GM19397 (cell line): ENCODE results near the gene LGALS1.
A peak's percentile ranks its signal among the peaks of the same experiment; 100 is the strongest.

Experiments used
- ATAC-seq: cut with Tn5 transposase; IDR thresholded peaks from one replicate; pipeline ENCODE4 v1.9.1; 2021; ENCODE audit warnings: mild to moderate bottlenecking, moderate library complexity; ENCODE audit not compliant: unreplicated experiment

Gene LGALS1

DNA sequence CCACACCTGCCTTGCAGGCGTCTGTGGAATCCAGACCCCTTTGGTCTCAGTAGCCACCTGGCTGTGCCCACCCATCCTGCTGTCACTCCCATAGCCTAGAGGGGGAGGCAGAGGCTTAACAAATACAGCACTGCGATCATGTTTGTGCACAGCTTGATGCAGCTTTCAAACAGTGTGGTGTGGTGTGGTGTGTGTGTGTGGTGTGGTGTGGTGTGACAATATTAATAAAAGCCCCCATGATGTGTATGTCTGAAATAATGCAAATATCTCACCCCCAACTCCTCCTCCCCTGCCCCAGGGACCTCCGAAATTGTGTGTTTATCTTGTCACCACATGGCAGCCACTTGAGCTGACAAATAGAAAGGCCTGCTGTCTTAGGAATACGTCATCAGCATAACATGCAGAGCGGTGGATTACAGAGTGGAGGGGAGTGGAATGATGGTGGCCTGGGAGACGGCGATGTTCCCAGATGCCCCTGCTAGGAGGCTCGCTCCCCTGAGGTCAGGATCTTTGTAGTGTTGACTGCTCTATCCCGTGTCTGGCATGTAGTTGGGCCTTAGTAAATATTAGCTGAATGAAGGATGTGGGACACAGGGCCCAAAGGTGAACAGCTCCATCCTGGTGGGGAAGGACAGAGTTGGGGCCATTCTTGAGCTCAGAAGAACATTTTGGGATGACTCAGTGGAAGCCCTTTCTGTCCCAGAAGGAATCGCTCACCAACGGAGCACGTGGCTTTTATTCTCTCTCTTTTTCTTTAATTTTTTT is 14.1 kb upstream of the LGALS1 start:
- ATAC-seq = no peak

DNA sequence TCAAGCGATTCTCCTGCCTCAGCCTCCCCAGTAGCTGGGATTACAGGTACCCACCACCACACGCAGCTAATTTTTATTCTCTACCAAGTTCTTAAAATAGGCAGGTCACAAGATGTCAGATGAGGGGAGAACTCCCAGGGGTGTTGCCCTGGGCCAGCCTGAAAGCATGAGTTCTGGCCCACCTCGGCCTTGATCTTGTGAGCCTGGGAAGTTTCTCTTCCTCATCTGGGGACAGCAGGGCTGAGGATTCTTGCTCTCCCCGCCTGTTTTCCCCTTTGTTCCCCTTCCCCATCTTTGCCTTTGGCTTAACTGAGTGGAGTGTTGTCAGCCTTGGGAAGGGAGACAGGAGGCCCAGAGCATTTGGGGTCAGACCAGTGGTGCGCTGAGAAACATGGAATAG is 13.4 kb upstream of the LGALS1 start:
- no peak for ATAC-seq

DNA sequence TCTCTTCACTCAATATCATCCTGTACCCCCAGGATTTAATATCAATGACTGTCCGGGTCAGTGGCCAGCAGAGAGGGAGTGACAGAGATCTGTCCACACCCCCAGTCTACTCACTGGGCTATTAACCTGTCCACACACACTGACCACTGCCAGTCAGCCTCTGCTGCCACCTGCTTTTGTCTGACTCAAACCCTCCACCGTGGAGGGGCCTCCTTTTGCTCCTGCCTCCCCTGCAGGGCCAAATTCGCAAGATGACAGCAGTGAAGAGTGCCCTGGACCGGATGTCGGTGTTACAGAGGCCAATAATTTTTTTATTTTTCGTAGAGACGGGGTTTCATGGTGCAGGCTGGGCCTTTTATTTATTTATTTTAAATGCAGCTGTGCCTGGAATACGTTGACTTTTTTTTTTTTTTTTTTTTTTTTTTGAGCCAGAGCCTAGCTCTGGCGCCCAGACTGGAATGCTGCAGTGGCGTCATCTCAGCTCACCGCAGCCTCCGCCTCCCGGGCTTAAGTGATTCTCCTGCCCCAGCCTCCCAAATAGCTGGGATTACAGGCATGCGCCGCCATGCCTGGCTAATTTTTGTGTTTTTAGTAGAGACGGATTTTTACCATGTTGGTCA is 11.8 kb upstream of the LGALS1 start:
- ATAC-seq = no peak

DNA sequence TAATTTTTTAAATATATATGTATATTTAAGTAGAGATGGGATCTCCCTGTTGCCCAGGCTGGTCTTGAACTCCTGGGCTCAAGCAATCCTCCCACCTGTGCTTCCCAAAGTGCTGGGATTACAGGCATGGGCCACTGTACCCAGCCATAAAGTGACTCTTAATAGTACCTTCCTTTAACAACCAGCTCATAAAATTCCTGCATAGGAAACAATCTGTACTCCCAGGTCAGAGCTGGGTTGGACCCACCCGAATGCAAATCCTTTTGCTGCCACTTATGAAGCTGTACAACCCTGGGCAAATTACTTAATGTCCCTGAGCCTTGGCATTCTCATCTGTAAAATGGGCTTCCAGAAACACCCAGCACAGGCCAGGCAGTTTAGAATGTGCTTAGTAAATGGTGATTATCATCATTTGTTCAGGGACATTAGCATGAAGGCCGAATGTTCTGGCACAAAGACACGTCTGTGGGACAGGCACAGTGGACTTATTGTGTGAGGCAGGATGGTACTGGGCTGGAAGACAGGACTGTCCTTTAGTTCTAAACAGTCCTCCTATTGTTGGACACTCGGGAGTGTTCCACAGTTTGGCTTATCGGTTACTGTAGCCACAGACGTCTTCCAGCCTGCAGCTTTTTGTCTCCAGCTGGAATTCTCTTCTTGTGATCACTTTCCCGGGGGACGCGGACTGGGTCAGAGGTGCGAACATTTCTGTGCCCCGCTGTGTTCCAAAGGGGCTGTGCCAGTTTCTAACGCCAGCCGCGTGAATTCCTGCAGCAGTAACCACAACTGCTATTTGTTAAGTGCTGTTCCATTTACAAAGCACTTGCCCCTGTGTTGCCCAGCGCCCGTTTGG is 11.0 kb upstream of the LGALS1 start:
- ATAC-seq = no peak

DNA sequence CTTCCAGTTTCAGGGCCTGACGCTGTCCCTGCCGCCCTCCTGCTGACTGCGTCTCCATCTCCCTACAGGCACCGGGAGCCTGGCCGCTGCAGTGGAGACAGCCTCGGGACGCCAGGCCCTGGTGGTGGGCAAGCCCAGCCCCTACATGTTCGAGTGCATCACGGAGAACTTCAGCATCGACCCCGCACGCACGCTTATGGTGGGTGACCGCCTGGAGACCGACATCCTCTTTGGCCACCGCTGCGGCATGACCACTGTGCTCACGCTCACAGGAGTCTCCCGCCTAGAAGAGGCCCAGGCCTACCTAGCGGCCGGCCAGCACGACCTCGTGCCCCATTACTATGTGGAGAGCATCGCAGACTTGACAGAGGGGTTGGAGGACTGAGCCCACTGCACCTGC is 9.9 kb upstream of the LGALS1 start:
- no peak for ATAC-seq

DNA sequence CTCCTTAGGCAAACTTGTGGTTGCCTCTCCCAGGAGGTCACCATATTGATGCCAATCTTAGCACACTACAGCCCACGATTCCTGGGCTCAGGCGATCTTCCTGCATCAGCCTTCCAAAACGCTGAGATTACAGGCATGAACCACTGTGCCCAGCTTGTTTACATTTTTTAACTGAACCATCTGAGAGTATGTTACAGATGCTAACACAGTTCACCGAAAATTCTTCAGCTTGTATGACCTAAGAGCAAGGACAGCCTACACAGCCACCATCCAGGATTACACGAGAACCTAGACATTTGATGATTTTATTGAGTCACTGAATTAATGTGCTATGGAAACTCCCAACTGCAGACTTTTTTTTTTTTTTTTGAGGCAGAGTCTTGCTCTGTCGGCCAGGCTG is 5.8 kb upstream of the LGALS1 start:
- no peak for ATAC-seq

DNA sequence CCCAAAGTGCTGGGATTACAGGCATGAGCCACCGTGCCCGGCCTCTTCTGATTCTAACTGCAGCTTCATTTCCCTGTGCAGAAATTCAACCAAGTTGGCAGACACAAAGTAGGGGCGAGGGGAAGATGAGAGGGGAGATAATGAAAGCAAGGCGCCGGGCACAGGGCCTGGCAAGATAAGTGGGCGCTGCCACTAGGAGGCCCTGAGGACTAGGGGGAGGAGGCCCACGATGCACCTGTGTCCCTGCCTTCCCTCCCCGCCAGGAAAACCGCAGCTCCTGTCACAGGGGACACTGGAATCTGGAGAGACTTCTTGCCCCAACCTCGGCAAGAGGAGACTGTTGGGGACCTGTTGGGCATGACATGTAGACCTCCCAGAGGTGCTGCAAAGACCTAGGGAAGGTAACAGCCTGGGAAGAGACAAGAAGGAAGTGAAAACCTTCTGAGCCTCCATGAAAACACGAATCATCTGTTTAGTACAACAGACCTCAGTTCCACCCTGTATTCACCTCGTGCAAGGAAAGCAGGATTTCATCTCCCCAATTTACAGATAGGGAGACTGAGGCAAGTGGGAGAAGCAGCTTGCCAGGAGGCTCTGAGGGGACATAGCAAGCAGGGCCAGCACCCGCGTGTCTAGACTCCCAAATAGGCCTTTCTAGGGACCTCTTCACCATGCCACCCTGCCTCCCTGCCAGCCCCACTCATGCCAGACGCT is 3.1 kb upstream of the LGALS1 start:
- no peak for ATAC-seq

DNA sequence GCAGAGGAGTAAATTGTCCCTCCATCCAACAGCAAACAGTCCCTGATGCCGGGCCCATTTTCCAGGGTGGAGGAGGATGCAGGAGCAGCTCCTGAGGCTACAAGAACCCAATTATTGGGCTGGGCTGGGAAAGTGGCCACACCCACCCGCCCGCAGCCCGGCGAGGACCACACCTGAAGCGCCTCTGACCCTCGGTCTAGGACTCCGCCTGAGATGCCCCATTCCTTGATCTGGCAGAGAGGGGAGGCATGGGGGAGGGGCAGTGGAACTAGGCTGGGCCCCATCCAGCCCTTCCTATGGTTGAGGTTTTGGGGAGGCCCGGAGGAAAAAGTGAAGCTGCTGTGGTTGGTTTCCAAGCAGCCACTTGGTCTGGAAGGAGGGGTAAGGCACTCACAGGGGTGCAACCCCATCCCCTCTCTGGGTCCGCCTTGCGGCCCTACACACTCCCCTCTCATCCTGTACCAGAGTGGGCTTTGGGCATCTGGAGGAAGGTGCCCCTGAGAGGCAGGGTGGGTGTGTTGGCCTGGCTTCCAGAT is 2.4 kb upstream of the LGALS1 start:
- ATAC-seq = no peak

DNA sequence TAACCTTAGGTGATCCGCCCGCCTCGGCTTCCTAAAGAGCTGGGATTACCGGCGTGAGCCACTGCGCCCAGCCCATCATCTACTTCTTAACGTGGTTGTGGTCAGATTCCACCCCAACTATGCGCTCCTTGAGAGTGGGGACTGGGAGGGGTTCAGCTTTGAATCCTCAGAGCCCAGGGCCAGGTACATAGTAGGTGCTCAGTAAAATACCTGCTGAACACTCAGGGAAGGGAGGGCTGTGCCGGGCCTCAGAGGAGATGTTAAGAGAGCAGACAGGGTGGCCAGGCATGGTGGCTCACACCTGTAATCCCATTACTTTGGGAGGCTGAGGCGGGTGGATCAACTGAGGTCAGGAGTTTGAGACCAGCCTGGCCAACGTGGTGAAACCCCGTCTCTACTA is 1.2 kb upstream of the LGALS1 start:
- ATAC-seq = no peak

DNA sequence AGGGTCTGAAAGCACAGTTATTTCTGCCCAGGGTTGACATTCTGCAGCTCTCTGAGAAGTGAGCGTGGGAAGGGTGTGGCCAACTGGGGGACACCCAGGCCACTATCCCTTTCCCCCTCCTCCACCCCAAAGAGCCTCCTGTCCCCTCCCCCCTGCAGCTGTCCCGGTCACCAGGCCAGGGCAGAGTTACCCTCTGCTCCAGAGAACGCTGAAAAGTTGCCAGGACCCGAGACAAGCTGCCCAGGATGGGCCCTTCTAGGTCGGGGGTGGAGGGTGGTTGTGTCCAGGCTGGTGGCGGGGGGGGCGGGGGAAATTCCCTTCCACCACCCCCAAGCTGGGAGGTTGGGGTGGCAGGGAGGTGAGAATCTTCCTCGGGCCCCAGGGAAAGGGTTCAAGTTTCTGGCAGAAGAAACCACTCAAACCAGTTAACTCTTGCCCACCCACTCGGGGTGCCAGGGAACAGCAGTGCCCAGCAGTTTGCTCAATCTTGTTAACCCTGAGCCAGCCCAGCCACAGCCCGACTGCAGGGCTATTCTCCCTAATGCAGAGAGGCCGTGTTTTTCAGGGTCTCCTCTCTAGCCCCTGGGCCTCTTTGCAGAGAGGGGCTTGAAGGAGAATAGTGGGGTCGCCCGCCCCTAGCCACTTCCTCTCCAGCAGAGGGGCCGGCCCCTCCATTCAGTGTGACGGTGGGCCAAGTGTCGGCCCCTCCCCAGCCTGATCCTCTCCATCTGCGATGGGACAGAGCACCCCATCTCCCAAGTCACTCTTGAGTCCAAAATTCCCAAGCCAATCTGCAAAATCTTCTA is 697 bp downstream of the LGALS1 start:
- no peak for ATAC-seq

DNA sequence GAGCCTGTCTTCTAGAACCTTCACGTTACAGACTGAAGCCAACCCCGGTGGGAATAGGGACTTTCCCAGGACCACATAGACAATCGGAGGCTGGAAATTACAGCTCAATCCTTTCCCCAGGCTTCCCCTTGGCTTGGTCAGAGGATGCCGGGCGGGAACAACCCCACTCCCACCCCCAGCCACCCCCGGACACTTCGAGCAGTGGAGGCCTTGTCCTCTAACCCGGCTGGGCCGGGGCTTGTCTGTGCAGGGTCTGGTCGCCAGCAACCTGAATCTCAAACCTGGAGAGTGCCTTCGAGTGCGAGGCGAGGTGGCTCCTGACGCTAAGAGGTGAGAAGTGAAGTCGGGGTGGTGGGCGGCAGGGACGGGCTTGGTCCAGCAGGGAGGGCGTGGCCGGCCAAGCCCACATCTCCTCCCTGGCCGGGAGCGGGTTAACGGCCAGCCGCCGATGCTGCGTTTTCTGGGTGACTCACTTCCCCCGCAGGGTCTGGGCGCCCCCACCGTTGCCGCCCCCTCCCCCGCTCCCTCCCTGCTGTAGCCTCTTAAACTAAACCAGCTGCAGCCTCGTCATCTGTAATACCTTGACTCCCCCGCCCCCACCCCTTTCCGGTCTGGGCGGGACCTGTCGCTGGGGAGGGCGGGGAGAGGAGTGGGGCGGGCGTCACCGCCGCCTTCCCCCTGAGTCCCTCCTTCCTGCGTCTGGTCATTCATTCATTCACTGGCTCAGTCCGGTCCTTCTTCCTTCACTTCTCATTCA is 1.5 kb downstream of the LGALS1 start:
- peak; percentile 46 for ATAC-seq

DNA sequence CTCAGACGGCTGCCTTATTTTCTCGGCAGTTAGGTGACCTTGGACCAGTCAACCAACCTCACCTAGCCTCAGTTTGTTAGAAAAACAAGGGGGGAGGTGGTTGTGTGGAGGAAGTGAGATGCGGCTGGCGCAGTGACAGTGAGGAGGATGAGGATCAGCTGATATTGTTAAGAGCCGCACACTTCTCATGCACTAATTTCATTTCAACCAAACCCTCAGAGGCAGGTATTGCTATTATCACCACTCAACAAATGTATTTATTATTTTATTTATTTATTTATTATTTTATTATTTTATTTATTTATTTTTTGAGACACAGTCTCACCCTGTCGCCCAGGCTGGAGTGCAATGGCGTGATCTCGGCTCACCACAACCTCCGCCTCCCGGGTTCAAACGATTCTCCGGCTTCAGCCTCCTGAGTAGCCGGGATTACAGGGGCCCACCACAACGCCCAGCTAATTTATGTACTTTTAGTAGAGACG is 2.1 kb downstream of the LGALS1 start:
- ATAC-seq = peak; percentile 3

DNA sequence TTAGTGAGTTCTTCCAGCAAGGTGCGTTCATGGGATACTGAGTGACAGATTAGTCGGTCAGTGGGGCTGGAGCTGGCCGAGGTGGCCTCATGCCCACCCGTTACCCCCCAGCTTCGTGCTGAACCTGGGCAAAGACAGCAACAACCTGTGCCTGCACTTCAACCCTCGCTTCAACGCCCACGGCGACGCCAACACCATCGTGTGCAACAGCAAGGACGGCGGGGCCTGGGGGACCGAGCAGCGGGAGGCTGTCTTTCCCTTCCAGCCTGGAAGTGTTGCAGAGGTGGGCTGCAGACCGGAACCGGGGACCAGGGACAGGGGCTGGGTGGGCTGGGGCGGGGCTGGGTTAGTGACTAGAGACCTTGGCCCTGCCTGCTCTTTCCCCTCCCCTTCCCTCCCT is 2.9 kb downstream of the LGALS1 start:
- ATAC-seq = no peak

DNA sequence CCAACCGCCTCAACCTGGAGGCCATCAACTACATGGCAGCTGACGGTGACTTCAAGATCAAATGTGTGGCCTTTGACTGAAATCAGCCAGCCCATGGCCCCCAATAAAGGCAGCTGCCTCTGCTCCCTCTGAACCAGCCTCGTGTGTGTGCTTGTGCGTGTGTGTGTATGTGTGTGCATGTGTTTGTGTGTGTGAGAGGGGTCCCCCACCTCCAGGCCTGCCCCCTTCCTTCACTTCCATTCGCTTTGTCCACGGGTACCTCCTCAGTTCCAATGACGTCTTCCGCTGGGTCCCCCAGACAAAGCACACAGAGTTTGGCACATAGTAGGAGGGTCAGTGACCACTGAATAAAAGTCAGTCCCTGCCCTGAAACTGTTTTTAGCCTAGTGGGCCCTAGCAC is 4.2 kb downstream of the LGALS1 start:
- no peak for ATAC-seq

DNA sequence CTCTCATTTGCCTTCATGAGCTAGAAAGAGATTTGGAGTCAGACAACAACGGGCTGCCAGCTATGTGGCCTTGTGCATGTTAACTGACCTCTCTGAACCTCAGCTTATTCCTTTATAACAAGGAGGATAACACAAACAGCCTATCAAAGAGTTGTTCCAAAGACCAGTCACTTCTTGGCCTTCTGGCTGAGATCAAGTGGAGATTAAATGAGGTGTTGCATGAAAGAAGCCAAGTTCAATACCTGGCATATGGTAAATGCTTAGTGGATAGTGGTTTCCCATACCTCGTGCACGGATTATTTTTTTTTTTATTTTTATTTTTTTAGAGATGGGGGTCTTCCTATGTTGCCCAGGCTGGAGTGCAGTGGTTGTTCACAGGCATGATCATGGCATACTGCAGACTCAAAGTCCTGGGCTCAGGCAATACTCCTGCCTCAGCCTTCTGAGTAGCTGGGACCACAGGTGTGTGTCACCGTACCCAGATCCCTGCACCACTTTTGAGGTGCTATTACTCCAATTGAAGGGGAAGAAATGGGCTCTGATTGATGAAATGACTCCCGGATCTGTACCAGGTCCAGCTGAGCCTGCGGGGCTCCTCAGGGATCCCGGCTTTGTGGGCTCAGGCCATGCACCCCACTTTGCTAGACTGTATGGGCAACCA is 4.9 kb downstream of the LGALS1 start:
- ATAC-seq = no peak

DNA sequence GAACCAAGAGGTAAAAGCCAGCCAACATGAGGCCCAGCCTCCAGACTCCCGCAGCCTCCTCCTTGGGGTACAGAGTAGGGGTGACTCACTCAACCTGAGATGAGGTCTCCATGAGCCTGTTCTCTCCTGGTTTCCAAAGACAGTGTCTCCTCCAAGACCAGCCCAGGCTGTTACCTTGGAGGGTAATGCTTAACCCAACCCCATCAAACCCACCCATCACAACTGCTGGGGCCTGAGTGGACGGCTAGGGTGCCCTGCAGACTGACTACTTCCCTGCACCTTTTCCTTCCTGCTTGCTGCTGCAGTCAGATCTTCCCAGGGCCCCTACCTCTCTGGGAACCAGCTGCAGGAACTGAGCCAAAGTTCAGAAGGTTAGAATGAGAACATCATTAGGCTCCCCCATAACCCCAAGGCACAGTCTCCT is 5.6 kb downstream of the LGALS1 start:
- no peak for ATAC-seq

DNA sequence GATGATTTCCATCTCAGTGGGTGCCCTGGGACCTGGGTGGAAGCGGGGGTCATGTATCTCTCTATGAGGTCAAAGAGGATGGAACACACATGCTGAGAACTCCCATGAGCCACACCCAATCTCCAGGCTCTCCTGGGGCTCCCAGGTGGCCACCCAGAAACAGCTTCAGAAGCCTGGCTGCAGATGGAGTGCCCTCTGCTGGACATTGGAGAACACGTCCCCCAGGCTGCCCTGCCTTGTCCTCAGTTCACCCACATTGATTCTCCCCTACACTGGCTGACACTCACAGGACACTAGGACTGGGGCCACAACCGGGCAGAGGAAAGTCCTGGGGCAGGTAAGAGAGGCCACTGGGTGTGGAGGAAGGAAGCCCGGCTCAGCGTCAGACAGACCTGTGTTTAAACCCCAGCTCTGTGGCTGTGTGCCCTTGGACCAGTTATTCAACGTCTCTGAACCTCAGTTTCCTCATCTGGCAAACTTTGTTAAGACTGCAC is 6.2 kb downstream of the LGALS1 start:
- no peak for ATAC-seq

DNA sequence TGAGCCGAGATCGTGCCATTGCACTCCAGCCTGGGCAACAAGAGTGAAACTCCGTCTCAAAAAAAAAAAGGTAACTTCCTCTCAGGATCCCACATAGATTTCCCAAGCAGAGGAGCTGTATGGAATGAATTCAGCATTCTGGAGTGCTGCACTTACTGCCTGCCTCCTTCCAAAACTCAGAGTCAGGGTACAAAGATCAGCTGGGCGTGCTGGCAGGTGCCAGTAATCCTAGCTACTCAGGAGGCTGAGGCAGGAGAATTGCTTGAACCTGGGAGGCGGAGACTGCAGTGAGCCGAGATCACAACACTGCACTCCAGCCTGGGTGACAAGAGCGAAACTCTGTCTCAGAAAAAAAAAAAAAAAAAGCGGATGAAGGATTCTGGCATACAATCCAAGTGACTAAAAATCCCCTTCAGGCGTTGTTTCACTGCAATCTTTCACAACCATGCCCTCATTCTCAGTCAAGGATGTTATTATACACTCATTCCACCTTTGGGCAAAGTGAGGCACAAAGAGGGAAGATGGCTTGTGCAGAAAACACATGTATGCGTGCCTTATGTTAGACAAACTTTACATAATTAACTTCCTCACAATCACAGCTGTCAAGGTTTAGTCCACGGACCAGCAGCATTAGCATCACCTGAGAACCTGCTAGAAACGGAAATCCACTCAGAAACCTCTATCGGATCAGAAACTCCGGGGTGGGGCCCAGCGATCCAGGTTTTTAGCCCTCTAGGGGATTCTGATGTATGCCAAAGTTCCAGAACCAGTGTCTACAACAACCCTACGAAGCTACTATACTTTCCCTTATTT is 9.6 kb downstream of the LGALS1 start:
- no peak for ATAC-seq
